ENCODE measurements around the gene CLEC1B. TPM values are rescaled to one million over a fixed set of nuclear protein-coding genes. Genes with fewer than 3 reads are reported as not detected.

Gene CLEC1B
- total RNA-seq, 1 experiment from 2014 or later, result not detected

- no peak for TF ChIP-seq CBX3 (IDR thresholded peaks at IDR 0.05; ENCODE audit: low read depth)
- TF ChIP-seq SIN3A (IDR thresholded peaks at IDR 0.05; ENCODE audit: low read depth), result no peak
- no peak for TF ChIP-seq JUND (IDR thresholded peaks at IDR 0.05)
- TF ChIP-seq ZNF274 (IDR thresholded peaks at IDR 0.05; ENCODE audit: low read depth, low read length), result no peak
- no peak for TF ChIP-seq SP1 (IDR thresholded peaks at IDR 0.05; ENCODE audit: low read depth)
- no peak for TF ChIP-seq ZFX (IDR thresholded peaks at IDR 0.05)
- no peak for TF ChIP-seq YY1 (IDR thresholded peaks at IDR 0.05; ENCODE audit: extremely low read depth, insufficient replicate concordance, low read depth, low read length)
- no peak for TF ChIP-seq EZH2phosphoT487 (IDR thresholded peaks at IDR 0.05; ENCODE audit: borderline replicate concordance)
- no peak for TF ChIP-seq ELF1 (IDR thresholded peaks at IDR 0.05; ENCODE audit: borderline replicate concordance, low read depth)
- no peak for TF ChIP-seq POLR2A (IDR thresholded peaks at IDR 0.05; ENCODE audit: borderline replicate concordance, extremely low read depth, insufficient read depth, insufficient read length)
- TF ChIP-seq CTCF (IDR thresholded peaks at IDR 0.05 in 2 of 3, conservative IDR thresholded peaks at IDR 0.05 in 1 of 3; ENCODE audit: borderline replicate concordance in 1 of 3, insufficient read depth in 1 of 3, low read depth in 2 of 3, low read length in 2 of 3), result no peak
- no peak for TF ChIP-seq CEBPB (IDR thresholded peaks at IDR 0.05; ENCODE audit: low read depth)
- no peak for TF ChIP-seq ATF3 (IDR thresholded peaks at IDR 0.05)
- TF ChIP-seq POLR2AphosphoS5 (IDR thresholded peaks at IDR 0.05; ENCODE audit: low read depth, low read length), result no peak
- no peak for TF ChIP-seq ZBTB33 (IDR thresholded peaks at IDR 0.05; ENCODE audit: extremely low read depth, insufficient replicate concordance, low read length)
- TF ChIP-seq RAD21 (IDR thresholded peaks at IDR 0.05; ENCODE audit: low read depth), result no peak
- no peak for TF ChIP-seq TCF7L2 (IDR thresholded peaks at IDR 0.05; ENCODE audit: borderline replicate concordance, extremely low read depth, insufficient read depth, insufficient read length)
- TF ChIP-seq EGR1 (IDR thresholded peaks at IDR 0.05; ENCODE audit: low read depth), result no peak
- no peak for TF ChIP-seq SRF (IDR thresholded peaks at IDR 0.05; ENCODE audit: low read depth)
- TF ChIP-seq EZH2 (IDR thresholded peaks at IDR 0.05), result no peak
- Histone ChIP-seq H3K36me3 (ENCODE audit: control insufficient read depth in 1 of 2, insufficient read depth in 2 of 2, low read length in 2 of 2) (no peaks in the 10 kb centered on the region), H3K4me3 (replicated peaks in 1 of 2; ENCODE audit: low read depth in 1 of 2, low read length in 2 of 2) (no peak overlapping the region), H3K4me2 (ENCODE audit: low read length) (no peak overlapping the region), H3K79me2 (ENCODE audit: insufficient read depth, low read length) (no peaks in the 10 kb centered on the region), H3K9me3 (ENCODE audit: control insufficient read depth in 1 of 2, insufficient read depth in 1 of 2, low read depth in 1 of 2, low read length in 2 of 2) (no peaks in the 10 kb centered on the region), H3K9ac (ENCODE audit: low read length) (no peak overlapping the region), H3K27ac (ENCODE audit: low read depth, low read length) (no peak overlapping the region), H2AFZ (ENCODE audit: low read depth, low read length, poor library complexity, severe bottlenecking) (no peak overlapping the region), H3K4me1 (ENCODE audit: control insufficient read depth in 1 of 2, insufficient read depth in 2 of 2, low read length in 2 of 2) (no peaks in the 10 kb centered on the region), H4K20me1 (ENCODE audit: insufficient read depth) (no peaks in the 10 kb centered on the region), H3K27me3 (ENCODE audit: insufficient read depth, low read length) (peaks cover 32% of the 10 kb centered on the region), H3K9me2 (ENCODE audit: insufficient read depth) (peaks cover 4% of the 10 kb centered on the region; the same call in 1 of the 2 replicates)
- no TSS peak for BruUV-seq (replicated peaks)
- ChIA-PET CTCF (no interaction called here), RAD21 (ENCODE audit: low non-redundant PET in 1 of 2, low total read pairs in 2 of 2, uncharacterized antibody in 2 of 2, unreplicated experiment in 2 of 2) (no interaction called here), POLR2A (no interaction called here)
- intact Hi-C loops (cut with micrococcal nuclease), result no loop called here
- DNase-seq (ENCODE audit: low read depth, low spot score) (no peak), ATAC-seq (no peak)
Measured at GRCh38 chr12:10016881-10017280, 18.0 kb upstream of the CLEC1B start.

All from HCT116 (cell line).